ENCODE results near the gene FKBP3. TPM values are rescaled to one million over a fixed set of nuclear protein-coding genes. Genes with fewer than 3 reads are reported as not detected.
"Not testable (repeated sequence)": the region's sequence is repeated elsewhere in the genome, so short reads cannot be mapped to it uniquely, and the experiment has no call there.

The FKBP3 gene
- total RNA-seq, 1 experiment from 2014 or later, result 46.0 TPM

- DNase-seq (ENCODE audit: low read depth), result no peak
These were observed 21.1 kb downstream of the FKBP3 start for GRCh38 chr14:45112896-45113781.

GRCh38 chr14:45104561-45104960 lies 29.7 kb downstream of the FKBP3 start:
- no peak for DNase-seq (ENCODE audit: low read depth)

- DNase-seq (ENCODE audit: low read depth), result no peak
These were observed 30.5 kb downstream of the FKBP3 start for GRCh38 chr14:45103806-45104205.

- no peak for DNase-seq (ENCODE audit: low read depth)
These were observed 38.1 kb downstream of the FKBP3 start for GRCh38 chr14:45096218-45096617.

GRCh38 chr14:45095143-45095542 lies 39.1 kb downstream of the FKBP3 start:
- DNase-seq (ENCODE audit: low read depth), result no peak

- no peak for DNase-seq (ENCODE audit: low read depth)
These were observed 40.0 kb downstream of the FKBP3 start for GRCh38 chr14:45094275-45094674.

- DNase-seq (ENCODE audit: low read depth), result no peak
These were observed 42.6 kb downstream of the FKBP3 start for GRCh38 chr14:45091710-45092109.

- DNase-seq (ENCODE audit: low read depth), result peak; percentile 50
These were observed 44.5 kb downstream of the FKBP3 start for GRCh38 chr14:45089813-45090212.

GRCh38 chr14:45084946-45085346 lies 49.3 kb downstream of the FKBP3 start:
- DNase-seq (ENCODE audit: low read depth), result peak; percentile 23

GRCh38 chr14:45083976-45084722 lies 50.1 kb downstream of the FKBP3 start, which contains the start of gene PRPF39:
PRPF39 (plus strand) TSS chr14:45084116; CDS start chr14:45095240, 11,124 bp downstream.
- peak; percentile 86 for DNase-seq (ENCODE audit: low read depth)

- no peak for DNase-seq (ENCODE audit: low read depth)
These were observed 50.7 kb downstream of the FKBP3 start for GRCh38 chr14:45083617-45083975.

GRCh38 chr14:45082420-45082819 lies 51.9 kb downstream of the FKBP3 start:
- no peak for DNase-seq (ENCODE audit: low read depth)

- not testable (repeated sequence) for DNase-seq (ENCODE audit: low read depth)
These were observed 53.2 kb downstream of the FKBP3 start for GRCh38 chr14:45081096-45081495.

- not testable (repeated sequence) for DNase-seq (ENCODE audit: low read depth)
These were observed 53.8 kb downstream of the FKBP3 start for GRCh38 chr14:45080416-45080968.

GRCh38 chr14:45078323-45078722 lies 56.0 kb downstream of the FKBP3 start:
- DNase-seq (ENCODE audit: low read depth), result no peak

GRCh38 chr14:45073231-45073879 lies 60.9 kb downstream of the FKBP3 start:
- no peak for DNase-seq (ENCODE audit: low read depth)

- no peak for DNase-seq (ENCODE audit: low read depth)
These were observed 62.2 kb downstream of the FKBP3 start for GRCh38 chr14:45072126-45072525.

GRCh38 chr14:45070215-45070614 lies 64.1 kb downstream of the FKBP3 start:
- DNase-seq (ENCODE audit: low read depth), result no peak

GRCh38 chr14:45068396-45068795 lies 65.9 kb downstream of the FKBP3 start:
- no peak for DNase-seq (ENCODE audit: low read depth)

- DNase-seq (ENCODE audit: low read depth), result no peak
These were observed 67.6 kb downstream of the FKBP3 start for GRCh38 chr14:45066667-45067066.

GRCh38 chr14:45065956-45066355 lies 68.3 kb downstream of the FKBP3 start:
- DNase-seq (ENCODE audit: low read depth), result no peak
